Effector memory CD4-positive, alpha-beta T cell (primary cell): ENCODE results near the gene SSX4.
"Not testable (repeated sequence)": the region's sequence is repeated elsewhere in the genome, so short reads cannot be mapped to it uniquely, and the experiment has no call there.

ENCODE experiments used
- DNase-seq, 3 donors: peaks; one replicate each; pipeline ENCODE4 v3.0.0-alpha.2; 2020
- H3K27ac ChIP-seq: 2 replicates; pipeline ENCODE4 v1.7.0; 2013; ENCODE audit warnings: mild to moderate bottlenecking, low read length, moderate library complexity; ENCODE audit not compliant: insufficient read depth, poor library complexity, severe bottlenecking
- H3K27me3 ChIP-seq: replicated peaks from 2 replicates; pipeline ENCODE4 v1.7.0; 2013; ENCODE audit warnings: mild to moderate bottlenecking, low read length; ENCODE audit not compliant: insufficient read depth, control insufficient read depth, poor library complexity, severe bottlenecking
- H3K36me3 ChIP-seq: 2 replicates; pipeline ENCODE4 v1.7.0; 2013; ENCODE audit warnings: mild to moderate bottlenecking, low read length, moderate library complexity; ENCODE audit not compliant: control insufficient read depth, insufficient read depth
- H3K4me1 ChIP-seq: 2 replicates; pipeline ENCODE4 v1.7.0; 2013; ENCODE audit warnings: low read length, mild to moderate bottlenecking; ENCODE audit not compliant: control insufficient read depth, insufficient read depth, poor library complexity, severe bottlenecking
- H3K4me3 ChIP-seq: 2 replicates; pipeline ENCODE4 v1.7.0; 2013; ENCODE audit warnings: low read length, low read depth, mild to moderate bottlenecking; ENCODE audit not compliant: insufficient read depth, poor library complexity, severe bottlenecking
- H3K9me3 ChIP-seq: 2 replicates; pipeline ENCODE4 v1.7.0; 2013; ENCODE audit warnings: mild to moderate bottlenecking, low read length, moderate library complexity; ENCODE audit not compliant: control insufficient read depth
- total RNA-seq, 3 donors: gene quantifications; one replicate each; lab custom pipeline; 2026; lab: John Stamatoyannopoulos, UW

The SSX4 gene
- total RNA-seq, result 0 reads per million in 3 donors

GRCh38 chrX:48383239-48383638 is at the start of gene SSX4:
SSX4 (plus strand) TSS chrX:48383539; CDS start chrX:48384054, 515 bp downstream.
- H3K36me3 ChIP-seq, H3K4me1 ChIP-seq, H3K9me3 ChIP-seq, H3K27ac ChIP-seq, H3K4me3 ChIP-seq, DNase-seq, H3K27me3 ChIP-seq: not testable (repeated sequence)

- H3K4me1 ChIP-seq, H3K27me3 ChIP-seq, H3K36me3 ChIP-seq, H3K27ac ChIP-seq, DNase-seq, H3K4me3 ChIP-seq, H3K9me3 ChIP-seq: not testable (repeated sequence)
Observed at GRCh38 chrX:48346059-48346458, 37.3 kb upstream of the SSX4 start.

GRCh38 chrX:48356315-48357094 is 26.8 kb upstream of the SSX4 start, which contains the start of gene SSX3:
SSX3 (minus strand) TSS chrX:48356703; CDS start chrX:48355249, 1,454 bp downstream.
- H3K9me3 ChIP-seq, H3K27me3 ChIP-seq, H3K27ac ChIP-seq, H3K4me3 ChIP-seq, H3K4me1 ChIP-seq, DNase-seq, H3K36me3 ChIP-seq: not testable (repeated sequence)

- no peak for DNase-seq
- Histone ChIP-seq H3K4me3 (no peak overlapping the region), H3K9me3 (no peaks in the 10 kb centered on the region), H3K27ac (no peak overlapping the region), H3K36me3 (no peaks in the 10 kb centered on the region), H3K4me1 (no peaks in the 10 kb centered on the region), H3K27me3 (no peaks in the 10 kb centered on the region)
Observed at GRCh38 chrX:48357681-48358080, 25.7 kb upstream of the SSX4 start.

GRCh38 chrX:48359281-48359680 is 24.1 kb upstream of the SSX4 start:
- DNase-seq, H3K27ac ChIP-seq, H3K4me3 ChIP-seq, H3K9me3 ChIP-seq, H3K36me3 ChIP-seq, H3K4me1 ChIP-seq, H3K27me3 ChIP-seq: not testable (repeated sequence)

GRCh38 chrX:48367717-48368408 is 15.5 kb upstream of the SSX4 start:
- not testable (repeated sequence) for H3K27ac ChIP-seq, H3K4me3 ChIP-seq, H3K36me3 ChIP-seq, DNase-seq, H3K4me1 ChIP-seq, H3K9me3 ChIP-seq, H3K27me3 ChIP-seq

- not testable (repeated sequence) for H3K9me3 ChIP-seq, H3K4me3 ChIP-seq, H3K27me3 ChIP-seq, H3K4me1 ChIP-seq, DNase-seq, H3K36me3 ChIP-seq, H3K27ac ChIP-seq
Observed at GRCh38 chrX:48370408-48370807, 12.9 kb upstream of the SSX4 start.

GRCh38 chrX:48396931-48397330 is 13.6 kb downstream of the SSX4 start:
- not testable (repeated sequence) for H3K4me1 ChIP-seq, H3K27me3 ChIP-seq, DNase-seq, H3K9me3 ChIP-seq, H3K27ac ChIP-seq, H3K36me3 ChIP-seq, H3K4me3 ChIP-seq

- not testable (repeated sequence) for H3K27ac ChIP-seq, DNase-seq, H3K36me3 ChIP-seq, H3K4me1 ChIP-seq, H3K9me3 ChIP-seq, H3K4me3 ChIP-seq, H3K27me3 ChIP-seq
Observed at GRCh38 chrX:48397825-48398224, 14.5 kb downstream of the SSX4 start.

GRCh38 chrX:48411860-48412259 is 28.5 kb downstream of the SSX4 start, which contains the start of gene SSX4B:
SSX4B (minus strand) TSS chrX:48411960; CDS start chrX:48411372, 588 bp downstream.
- not testable (repeated sequence) for H3K36me3 ChIP-seq, H3K4me1 ChIP-seq, H3K9me3 ChIP-seq, DNase-seq, H3K27me3 ChIP-seq, H3K27ac ChIP-seq, H3K4me3 ChIP-seq
